Eye (tissue), 1 donor: ENCODE results near the gene ABCC8.
"Not testable (repeated sequence)": the region's sequence is repeated elsewhere in the genome, so short reads cannot be mapped to it uniquely, and the experiment has no call there.

Experiments
- DNase-seq: peaks from one replicate; pipeline ENCODE4 v3.0.0-alpha.2; 2015

ABCC8 gene

DNA sequence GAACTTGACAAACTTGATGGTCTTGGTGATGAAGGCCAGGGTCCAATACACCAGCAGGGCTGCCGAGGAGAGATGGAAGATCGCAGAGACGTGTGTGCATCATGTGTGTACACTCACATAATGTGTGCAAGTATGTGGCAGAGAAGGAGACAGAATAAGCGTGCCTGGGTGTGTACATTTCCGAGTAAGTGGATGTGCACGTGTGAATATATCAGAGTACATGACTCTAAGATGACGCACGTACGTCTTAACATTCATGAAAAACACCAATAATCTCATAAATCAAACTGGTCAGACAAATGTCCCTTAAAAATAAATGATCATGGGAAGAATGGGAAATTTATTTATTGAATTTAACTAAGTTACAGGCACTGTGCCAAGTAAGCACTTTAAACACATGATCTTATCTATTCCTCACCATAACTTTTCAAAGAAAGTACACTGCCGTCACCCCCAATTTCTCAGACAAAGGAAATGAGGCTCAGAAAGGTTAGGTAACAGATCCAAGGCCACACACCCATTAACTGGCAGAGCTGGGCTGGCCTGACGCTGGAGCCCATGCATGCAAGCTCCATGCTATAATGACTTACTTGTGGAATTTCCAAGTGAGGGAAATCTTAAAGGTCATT is 13.0 kb downstream of the ABCC8 start:
- DNase-seq: no peak

DNA sequence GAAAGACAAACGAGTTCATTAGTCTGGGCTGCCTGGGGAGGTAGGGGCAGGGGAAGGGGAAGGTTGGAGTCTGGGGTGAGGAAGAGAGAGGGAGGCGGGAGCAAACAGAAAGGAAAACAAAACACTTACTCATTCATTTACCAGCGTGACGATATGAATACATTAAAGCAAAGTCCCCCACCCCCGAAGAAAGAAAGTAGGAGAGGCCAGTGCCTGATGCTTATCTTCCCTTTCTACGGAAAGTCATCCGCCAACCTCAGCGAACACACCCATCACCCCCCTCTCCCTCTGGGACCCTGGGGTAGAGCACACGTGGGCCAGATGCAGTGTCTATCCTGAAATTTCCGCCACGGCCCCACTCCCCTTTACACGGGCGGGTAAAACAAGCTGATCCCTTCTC is 13.7 kb downstream of the ABCC8 start:
- no peak for DNase-seq

DNA sequence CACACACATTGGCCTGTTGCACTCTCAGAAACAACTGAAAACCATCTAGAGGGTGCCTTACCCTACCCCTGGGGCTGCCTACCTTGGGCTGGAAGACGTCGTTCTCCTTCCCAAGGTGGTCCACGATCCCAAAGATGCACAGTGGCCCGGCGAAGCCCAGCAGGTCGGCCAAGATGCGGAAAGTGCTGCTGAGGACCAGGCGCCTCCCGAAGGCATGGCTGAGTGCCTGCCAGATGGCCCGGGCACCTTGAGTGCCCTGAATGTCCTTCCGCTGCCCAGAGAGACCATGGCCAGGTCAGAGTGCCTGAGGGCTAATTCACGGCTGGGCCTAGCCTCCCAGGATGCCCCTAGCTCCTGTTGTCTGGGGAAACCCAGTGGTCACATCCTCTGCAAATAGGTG is 16.2 kb downstream of the ABCC8 start:
- no peak for DNase-seq

DNA sequence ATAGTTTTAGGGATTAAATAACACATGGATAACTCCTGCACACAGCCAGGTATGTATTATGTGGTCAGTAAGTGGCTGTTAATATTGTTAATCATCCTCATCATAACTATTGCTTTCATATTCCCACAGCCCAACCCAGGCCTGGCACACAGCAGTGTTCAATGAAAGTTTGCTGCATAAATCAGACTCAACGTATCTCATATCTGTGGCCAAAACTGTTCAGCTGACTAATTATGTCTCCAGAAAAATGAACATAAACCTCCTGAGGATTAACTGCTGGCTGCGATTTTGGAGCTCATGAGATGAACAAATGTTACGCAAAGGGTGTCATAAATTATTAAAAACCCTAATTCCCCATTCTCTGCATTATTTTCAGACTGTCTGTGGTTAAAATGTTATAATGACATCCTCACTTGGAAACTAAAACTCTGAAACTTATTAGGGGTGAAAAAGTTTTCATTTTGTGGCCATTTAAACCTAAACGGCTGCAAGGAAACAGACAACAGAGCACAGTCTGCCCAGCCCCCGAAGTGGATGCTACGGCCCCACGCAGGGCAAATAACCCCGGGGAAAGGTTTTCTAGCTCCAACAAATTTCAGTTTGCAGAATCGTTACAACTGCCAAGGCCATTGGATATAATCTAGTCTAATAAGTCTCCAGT is 17.3 kb downstream of the ABCC8 start:
- DNase-seq: no peak

DNA sequence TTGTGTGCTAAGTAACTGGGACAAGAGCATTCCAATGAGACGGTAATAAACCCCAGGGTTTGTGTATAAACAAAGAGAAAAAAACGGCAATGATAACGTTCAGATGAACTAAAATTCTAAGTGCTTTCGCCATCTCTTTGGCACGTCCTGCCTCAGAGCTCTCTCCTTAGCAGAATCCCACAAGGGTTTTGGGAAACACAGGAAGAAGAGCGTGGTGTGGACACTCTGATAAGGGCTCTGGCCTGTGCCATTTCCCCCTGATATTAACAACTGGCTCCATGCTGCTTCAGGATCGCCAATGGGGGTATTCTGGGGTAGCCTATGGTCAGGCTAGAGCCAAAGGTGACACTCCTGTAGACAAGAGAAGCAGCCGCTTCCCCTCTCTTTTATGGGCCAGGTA is 18.4 kb downstream of the ABCC8 start:
- no peak for DNase-seq

DNA sequence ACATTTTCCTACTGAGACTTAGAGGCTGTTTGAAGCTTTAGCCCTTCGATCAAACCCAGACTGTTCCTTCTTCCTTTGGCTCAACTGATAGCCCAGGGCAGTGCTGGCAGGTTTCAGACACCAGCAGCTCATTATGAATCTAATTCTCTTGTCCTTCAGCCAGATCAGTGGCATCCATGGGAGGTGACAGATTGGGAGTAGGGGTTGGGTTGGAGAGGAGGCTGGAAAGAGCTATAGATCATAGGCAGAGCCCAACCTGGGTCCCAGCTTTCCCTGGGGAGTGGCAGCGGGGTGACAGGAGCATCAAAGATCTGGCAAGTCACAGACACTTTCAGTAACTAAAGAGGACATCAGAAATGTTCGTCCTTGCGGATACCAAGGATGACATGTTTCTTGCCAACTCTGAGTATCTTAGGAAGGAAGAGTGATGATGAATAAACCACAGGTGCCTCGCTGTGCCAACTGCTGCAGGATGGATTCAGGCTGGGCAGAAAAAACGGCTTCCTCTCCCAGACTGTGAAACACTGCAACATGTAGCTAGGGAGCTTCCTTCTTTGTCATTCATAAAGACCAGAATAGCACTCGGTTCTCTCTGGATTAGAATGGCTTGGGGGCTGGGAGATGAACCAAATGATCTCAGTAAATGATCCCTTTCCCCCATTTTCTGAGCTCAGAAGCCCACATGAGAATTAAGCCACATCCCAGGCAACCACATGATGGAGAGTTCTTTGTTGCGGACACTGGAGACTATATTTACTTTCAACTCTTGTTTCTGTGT is 19.1 kb downstream of the ABCC8 start:
- DNase-seq: no peak

DNA sequence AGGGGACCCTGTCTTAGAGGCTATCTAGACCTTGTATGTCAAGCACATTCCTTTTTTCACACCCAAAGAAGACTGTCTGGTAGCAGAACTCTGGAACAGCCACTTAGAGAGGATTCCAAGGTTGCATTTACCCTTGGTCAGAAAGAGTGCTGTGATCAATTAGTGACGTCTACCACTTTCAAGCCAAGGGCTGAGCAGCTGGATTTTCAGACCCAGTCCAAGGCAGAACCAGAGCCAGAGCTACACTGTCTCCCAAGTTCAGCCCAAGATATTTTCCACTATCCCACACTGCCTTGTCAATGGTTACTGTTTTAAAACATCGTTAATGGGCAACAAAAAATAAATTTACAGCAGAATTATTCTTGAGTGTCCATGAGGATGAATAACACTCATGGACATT is 24.0 kb downstream of the ABCC8 start:
- DNase-seq: no peak

DNA sequence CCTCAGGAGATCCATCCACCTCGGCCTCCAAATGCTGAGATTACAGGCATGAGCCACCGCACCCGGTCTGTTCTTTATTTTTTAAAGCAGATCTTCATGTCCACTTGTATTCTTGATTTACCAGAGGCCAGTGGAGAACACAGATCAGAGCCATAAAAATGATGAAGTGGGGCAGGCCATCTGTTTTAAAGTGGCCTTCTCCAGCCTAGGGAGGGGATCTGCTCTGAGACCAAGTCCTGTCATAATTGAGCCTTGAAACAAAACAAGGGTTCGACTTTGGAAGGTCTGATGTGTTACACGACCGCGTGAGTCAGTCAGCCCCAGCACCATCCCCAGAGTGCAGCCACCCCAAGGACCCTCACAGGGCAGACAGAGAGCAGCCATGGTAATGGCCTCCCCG is 27.5 kb downstream of the ABCC8 start:
- no peak for DNase-seq

DNA sequence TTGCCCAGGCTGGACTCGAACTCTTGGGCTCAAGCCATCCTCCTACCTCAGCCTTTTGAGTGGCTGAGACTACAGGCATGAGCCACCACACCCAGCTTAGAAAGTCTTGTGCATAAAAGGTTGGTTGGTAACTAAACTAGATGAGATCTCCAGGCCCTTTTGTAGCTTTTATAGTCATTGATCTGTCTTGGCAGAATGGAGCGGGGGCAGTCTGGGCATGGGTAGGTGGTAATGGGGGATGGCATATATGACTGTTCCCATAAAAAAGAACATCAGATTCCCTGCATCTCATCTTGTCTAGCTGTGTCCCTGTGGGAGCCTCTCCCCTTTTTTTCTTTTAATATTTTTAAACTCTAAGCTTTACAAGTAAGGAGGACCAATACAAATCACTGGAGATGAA is 30.2 kb downstream of the ABCC8 start:
- DNase-seq: no peak

DNA sequence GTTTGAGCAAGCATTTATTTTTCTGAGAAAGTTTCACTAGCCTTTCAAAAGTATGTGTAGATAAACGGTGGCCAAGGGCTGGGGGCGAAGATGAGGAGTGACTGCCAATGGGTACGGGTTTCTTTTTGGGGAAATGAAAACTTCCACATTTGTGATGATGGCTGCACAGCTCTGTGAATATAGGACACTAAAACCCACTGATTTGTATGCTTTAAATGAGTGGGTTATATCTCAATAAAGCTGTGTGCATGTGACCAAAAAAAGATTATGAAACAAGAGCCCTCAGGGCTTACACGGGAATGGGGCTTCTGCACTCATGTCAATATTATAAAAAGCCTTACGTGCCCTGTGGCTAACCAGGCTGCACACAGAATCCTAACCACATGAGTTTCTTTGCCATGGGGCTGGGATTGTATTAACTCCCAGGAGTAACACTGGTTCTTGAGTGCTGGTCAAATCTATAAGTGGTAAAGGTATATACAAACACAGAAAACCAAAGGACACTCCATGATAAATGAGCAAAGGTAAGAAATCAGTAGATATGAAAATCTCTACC is 31.3 kb downstream of the ABCC8 start:
- no peak for DNase-seq

DNA sequence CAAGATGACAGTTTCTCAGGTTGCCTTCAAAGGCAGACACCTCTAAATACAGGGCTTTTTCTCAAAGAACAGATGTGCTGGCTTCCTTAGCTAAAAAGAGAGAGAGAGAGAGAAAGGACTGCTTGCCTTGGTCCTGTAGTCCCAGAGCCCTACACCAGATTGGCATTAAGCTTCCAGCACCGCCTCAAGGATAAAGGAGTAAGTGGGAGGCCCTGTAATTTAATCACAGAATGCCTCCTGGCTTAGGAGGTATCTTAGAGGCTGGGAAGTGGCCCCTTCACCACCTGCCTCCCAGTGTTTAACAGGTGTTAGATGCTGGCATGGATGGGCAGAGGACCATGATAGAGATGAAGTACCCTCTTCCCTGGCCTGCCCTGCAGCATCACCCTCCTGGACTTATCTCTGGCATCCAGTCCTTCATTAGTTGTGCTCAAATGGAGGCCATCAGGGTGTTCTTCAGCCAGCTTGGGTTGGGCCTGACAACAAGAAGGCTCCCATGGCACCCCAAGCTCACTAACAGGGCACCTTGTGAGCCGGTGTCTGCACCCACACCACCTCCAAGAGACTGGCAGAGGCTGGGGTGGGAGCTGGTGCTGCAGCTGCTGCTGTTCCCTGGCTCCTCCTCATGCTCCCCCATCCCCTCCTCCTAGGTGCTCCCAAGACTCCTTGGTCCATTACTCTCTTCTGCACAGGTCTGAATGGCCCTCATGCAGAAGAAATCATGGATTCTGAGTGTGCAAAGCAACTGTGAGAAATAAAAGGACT is 32.5 kb downstream of the ABCC8 start:
- DNase-seq: no peak

DNA sequence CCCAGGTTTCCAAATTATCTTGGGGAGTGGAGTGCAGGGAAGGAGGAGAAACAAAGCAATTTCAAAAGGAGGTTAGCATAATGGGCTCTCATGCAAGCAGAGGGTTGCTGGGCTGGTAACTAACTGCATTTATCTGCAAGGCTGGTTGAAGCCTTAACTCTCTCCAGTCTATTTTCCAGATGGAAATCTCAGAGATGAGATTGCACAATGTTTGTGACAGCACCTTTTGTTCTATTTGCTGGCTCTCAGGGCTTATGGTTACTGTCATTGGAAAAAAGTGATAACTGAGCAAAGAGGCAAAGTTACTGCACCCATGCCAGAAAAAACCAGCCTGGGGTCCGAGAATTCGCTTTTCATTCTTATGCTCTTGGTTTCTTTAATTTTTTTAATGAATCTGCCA is 33.2 kb downstream of the ABCC8 start:
- no peak for DNase-seq

DNA sequence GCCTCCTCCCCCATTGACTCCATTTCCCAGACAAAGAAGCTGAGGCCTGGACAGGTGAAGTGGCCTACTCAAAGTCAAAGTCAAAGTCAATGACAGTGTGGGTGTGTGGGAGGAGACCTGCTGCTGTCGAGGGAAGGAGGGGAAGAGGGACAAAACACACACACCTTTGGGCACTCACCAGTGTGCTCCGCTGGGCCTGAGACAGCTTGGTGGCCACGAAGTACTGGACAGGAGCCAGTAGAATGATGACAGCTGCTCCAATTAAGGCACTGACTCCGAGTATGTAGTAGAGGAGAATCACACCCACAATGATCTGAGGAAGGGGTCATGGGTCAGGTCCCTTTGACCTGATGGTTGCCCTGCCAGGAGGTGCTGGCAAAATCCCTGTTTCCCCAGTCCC is 33.6 kb downstream of the ABCC8 start:
- DNase-seq: no peak

DNA sequence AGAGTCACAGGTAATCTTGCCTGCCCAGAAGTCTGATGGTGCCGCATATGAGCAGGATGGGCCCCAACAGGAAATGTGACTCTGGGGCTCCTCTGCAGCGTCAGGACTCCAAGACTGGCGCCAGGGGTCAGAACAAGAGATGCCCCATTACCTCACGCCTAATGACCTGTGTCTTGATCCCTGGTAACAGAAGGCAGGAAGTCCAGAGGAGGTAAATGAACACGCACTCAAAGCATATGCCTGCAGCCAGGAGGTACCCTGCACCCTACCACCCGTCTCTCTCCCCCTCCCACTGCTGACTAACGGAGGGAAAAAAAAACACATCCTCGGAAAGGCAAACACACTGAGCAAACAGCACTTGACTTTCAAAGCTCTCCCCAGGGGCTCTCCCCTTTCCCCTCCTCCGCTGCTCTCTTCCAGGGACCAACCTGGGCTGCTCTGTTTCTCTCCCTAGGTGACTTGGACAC is 37.3 kb downstream of the ABCC8 start:
- no peak for DNase-seq

DNA sequence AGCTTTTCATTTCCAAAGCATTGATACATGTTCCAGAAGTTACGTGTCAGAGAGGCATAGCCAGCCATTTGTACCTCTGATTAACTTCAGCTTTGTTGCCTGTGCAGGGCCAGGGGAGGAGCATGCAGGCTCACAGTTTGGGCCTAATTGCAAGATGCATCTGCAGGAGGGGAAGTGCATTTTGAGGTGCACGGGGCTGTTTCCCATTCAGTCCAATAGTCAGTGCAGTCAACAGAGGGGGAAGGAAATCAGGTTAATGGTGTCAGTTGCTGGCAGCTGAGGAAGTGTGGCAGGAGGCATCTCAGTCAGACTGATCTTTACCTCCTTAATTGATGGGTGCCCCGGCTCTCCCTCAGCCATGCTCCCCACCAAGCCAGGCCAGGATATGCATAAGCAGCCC is 39.3 kb downstream of the ABCC8 start:
- no peak for DNase-seq

DNA sequence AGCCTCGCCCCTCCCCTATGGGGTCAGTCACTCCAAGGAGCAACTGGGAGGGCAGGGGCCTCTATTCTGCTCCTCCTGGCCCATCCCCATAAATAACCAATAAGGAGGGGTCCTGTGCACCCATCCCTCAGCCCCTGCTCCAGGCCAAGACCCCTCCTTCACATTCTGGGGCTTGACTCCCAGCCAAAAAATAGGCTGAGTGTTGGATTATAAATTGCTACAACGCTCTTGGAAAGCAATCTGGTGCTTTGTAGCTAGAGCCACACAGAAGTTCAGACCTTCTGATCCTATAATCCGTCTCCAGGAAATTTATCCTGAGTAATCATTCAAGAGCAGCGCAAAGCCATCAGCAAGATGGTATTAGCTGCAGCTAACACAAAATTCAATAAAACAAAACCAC is 42.5 kb downstream of the ABCC8 start:
- no peak for DNase-seq

DNA sequence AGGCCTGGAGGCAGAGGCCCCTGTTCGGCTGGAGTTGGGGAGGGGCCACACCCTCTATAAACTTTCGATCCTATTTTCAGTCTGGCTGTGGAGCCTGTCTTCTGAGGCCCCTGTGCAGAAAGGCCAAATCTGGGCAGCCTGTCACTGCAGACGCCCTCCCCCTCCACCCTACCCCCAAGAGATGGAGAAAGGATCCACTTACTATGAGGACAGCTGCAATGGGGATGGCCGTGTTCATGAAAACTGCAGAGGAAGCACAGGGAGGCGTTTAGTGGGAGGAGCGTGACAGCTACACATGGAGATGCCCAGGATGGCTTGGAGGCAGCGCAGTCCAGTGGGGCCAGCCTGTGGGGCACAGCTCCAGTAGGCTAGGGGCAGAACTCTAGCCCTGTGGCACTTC is 44.6 kb downstream of the ABCC8 start:
- peak; percentile 45 for DNase-seq

DNA sequence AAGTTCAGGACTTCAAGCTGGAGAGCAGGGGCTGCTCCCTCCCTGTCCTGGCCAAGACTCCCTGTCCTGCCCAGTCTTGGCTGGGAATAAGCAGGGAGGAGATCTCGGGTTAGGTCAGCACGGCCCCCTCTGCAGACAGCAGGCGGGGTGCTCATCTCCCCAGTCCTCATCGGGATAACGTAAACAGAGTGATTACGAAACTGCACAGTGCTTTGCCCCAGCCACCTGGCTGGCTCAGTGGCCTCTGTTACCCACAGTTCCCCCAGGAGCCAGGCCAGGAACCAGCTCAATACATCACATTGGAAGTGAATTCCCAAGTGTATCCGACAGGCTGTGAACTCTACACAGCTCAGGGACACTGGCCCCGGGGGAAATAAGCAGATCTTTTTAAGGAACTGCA is 45.5 kb downstream of the ABCC8 start:
- DNase-seq: no peak

DNA sequence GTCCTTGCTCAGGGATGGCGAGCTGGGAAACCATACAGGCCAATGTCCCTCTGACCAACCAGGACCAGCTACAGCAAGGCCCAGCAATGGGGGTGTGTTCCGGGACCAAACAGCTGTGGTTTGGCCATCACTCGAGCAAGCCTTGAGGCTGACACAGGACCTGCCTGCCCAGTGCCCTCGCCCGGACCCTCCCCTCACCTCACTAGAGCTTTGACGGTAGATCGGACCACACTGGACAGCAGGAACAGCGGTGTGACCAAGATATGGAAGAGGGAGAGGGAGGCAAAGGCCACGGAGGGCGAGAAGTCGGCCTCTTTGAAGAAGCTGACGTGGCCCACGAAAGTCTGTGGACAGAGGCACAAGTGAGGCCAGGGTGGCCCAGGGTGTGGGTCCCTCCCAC is 46.0 kb downstream of the ABCC8 start:
- no peak for DNase-seq

DNA sequence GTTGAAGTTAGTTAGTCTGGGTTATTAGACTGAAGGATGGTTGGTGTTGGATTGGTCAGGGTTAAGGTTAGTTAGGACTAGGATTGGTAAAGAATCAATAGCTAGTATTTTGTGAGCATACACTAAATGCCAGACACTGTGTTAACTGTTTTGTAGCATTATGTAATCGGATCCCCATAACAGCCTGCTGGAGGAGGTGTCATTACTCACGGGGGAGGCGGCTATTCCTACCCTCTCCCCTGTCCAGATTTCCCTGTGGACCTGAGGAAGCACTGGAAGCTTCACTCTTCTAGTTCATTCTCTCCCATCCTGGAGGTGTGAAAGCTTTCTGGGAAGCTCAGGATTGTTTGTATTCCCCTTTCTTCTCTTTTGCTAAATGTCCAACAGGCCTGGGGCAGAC is 47.7 kb downstream of the ABCC8 start:
- no peak for DNase-seq

DNA sequence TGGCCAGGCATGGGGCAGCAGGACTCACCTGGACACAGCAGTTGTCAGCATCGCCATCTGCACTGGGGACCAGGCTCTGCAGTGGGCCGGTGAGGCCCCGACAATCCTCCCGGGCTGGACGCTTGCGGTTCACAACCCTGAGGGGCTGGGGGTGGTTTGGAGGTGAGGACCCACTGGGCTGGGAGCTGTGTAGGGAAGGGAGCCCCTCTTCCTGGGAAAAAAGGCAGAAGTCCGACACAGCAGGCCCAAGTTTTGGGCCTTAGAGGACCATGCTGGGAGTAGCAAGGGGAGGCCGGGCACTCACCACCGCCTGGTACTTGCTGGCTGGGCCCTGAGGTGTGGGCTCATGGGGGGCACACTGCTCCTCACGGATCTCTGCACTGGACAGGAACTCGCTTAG is 48.4 kb downstream of the ABCC8 start:
- no peak for DNase-seq

DNA sequence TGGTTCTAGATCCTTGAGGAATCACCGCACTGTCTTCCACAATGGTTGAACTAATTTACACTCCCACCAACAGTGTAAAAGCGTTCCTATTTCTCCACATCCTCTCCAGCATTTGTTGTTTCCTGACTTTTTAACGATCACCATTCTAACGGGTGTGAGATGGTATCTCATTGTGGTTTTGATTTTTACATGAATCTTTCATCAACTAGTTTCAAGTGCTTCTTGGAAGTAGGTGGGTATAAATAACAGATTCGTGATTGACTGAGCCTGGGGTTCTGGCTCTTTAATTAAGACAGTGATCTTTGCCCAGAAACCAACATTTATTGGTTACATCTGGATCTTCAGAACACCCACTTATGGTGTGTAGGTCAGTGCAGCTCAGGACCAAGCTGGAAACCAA is 50.4 kb downstream of the ABCC8 start:
- not testable (repeated sequence) for DNase-seq
